ENCODE data around the gene KIF26A. TPM values are rescaled to one million over a fixed set of nuclear protein-coding genes. Genes with fewer than 3 reads are reported as not detected.

Gene KIF26A
- total RNA-seq, 1 experiment from 2014 or later: 3.1 TPM

DNA sequence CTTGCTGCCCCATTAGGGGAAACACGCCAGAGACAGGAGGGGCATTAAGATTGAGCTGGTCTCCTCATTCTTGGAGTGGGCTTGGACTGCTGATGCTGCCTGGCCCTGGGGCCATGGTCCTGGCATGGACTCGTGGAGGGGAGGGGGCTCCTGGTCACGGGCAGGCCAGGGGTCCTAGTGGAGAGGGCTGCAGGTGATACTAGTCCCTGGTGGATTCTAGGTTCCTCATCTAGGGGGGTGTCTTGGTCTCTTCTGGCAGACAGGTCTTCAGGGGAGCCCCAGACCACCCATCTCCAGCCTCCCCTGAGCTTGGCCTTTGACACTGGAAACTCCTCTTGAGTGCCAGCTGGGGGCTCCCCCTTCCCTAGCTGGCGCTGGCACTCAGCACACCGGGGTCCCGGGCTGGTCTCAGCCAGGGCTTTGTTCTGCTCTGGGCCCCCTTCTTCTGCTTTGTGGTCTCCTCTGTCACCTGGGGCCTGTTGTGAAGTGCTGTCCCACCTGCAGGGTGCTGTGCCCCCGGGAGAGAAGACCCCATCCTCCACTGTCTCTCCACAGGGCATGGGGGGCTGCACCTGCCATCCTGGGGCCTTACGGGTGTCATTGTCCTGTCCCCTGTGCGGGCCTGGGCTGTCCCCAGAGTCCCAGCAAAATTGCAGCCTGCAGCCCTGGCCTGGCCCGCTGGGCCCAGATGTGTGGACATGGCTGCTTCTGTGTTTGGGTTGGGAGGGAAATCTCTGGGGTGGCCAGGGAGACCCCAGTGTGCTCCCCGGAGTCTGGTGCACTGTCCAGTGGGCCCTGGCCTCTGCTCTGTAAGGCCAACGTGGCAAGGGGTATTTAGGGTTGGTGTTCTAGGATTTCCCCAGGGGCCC, 2.3 kb downstream of the KIF26A start:
- H3K27ac ChIP-seq (ENCODE audit: low read length): no peak overlapping the region
- H3K9me3 ChIP-seq (ENCODE audit: low read length): no peaks in the 10 kb centered on the region
- peaks cover 5% of the 10 kb centered on the region; the same call in 1 of the 2 replicates for H3K4me1 ChIP-seq (ENCODE audit: insufficient read depth, low read length)
- POLR2A ChIA-PET (ENCODE audit: unreplicated experiment): no interaction called here
- no peaks in the 10 kb centered on the region for H3K79me2 ChIP-seq (ENCODE audit: low read length)
- no peaks in the 10 kb centered on the region for H3F3A ChIP-seq (ENCODE audit: low read length, unreplicated experiment)
- TF ChIP-seq EZH2phosphoT487 (IDR thresholded peaks at IDR 0.05; ENCODE audit: borderline replicate concordance, low read length) (no peak), EZH2 (IDR thresholded peaks at IDR 0.05; ENCODE audit: low read length, unreplicated experiment) (no peak)
- TF ChIP-seq, protein P1, sequence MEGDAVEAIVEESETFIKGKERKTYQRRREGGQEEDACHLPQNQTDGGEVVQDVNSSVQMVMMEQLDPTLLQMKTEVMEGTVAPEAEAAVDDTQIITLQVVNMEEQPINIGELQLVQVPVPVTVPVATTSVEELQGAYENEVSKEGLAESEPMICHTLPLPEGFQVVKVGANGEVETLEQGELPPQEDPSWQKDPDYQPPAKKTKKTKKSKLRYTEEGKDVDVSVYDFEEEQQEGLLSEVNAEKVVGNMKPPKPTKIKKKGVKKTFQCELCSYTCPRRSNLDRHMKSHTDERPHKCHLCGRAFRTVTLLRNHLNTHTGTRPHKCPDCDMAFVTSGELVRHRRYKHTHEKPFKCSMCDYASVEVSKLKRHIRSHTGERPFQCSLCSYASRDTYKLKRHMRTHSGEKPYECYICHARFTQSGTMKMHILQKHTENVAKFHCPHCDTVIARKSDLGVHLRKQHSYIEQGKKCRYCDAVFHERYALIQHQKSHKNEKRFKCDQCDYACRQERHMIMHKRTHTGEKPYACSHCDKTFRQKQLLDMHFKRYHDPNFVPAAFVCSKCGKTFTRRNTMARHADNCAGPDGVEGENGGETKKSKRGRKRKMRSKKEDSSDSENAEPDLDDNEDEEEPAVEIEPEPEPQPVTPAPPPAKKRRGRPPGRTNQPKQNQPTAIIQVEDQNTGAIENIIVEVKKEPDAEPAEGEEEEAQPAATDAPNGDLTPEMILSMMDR (conservative IDR thresholded peaks at IDR 0.05; ENCODE audit: low read depth, low read length): no peak
- H4K20me1 ChIP-seq (ENCODE audit: low read length): no peaks in the 10 kb centered on the region
- CTCF ChIA-PET: no interaction called here
- no peak overlapping the region for H2AFZ ChIP-seq (ENCODE audit: low read length)
- H3K4me3 ChIP-seq (ENCODE audit: low read length): no peak overlapping the region
- no peaks in the 10 kb centered on the region for H3K9me2 ChIP-seq (replicated peaks; ENCODE audit: low read length)
- H3K4me2 ChIP-seq (ENCODE audit: low read length): no peak overlapping the region
- intact Hi-C loops (cut with micrococcal nuclease): no loop called here
- DNase-seq (no peak), ATAC-seq (no peak)
- BruUV-seq (replicated peaks): no TSS peak
- H3K36me3 ChIP-seq (ENCODE audit: low read depth, low read length): no peaks in the 10 kb centered on the region
- no peak overlapping the region for H3K9ac ChIP-seq (ENCODE audit: low read length)
- H3K27me3 ChIP-seq (ENCODE audit: low read length): peaks cover 43% of the 10 kb centered on the region

DNA sequence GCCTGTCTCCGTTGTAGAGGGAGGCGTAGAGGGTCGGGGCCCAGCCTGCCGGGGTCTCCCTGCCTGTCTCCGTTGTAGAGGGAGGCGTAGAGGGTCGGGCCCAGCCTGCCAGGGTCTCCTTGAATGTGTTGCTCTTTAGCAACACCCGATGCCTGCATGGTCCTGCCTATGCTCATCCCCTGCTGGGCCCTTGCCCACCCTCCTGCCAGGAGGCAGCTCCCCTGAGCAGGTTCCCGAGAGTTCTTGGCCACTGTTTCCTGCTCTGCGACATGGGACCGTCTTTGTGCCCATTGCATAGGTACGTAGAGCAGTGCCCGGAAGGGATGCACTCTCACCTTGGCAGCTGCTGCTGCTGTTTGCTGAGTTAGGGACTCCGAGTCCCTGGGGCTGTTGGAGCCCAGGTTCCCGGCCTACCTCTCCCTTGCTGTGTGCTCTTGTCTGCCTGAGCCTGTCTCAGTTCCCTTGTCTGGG, 3.3 kb downstream of the KIF26A start:
- DNase-seq (no peak), ATAC-seq (no peak)
- CTCF ChIA-PET: no interaction called here
- no peak overlapping the region for H3K9ac ChIP-seq (ENCODE audit: low read length)
- H3K4me1 ChIP-seq (ENCODE audit: insufficient read depth, low read length): peaks cover 5% of the 10 kb centered on the region; the same call in 1 of the 2 replicates
- POLR2A ChIA-PET (ENCODE audit: unreplicated experiment): no interaction called here
- H3K27me3 ChIP-seq (ENCODE audit: low read length): peaks cover 35% of the 10 kb centered on the region
- no peak overlapping the region for H3K4me2 ChIP-seq (ENCODE audit: low read length)
- no peak overlapping the region for H3K4me3 ChIP-seq (ENCODE audit: low read length)
- no peaks in the 10 kb centered on the region for H3K36me3 ChIP-seq (ENCODE audit: low read depth, low read length)
- no peaks in the 10 kb centered on the region for H3K9me2 ChIP-seq (replicated peaks; ENCODE audit: low read length)
- no peak overlapping the region for H2AFZ ChIP-seq (ENCODE audit: low read length)
- no TSS peak for BruUV-seq (replicated peaks)
- TF ChIP-seq EZH2phosphoT487 (IDR thresholded peaks at IDR 0.05; ENCODE audit: borderline replicate concordance, low read length): no peak
- intact Hi-C loops (cut with micrococcal nuclease): no loop called here
- no peaks in the 10 kb centered on the region for H3K9me3 ChIP-seq (ENCODE audit: low read length)
- no peaks in the 10 kb centered on the region for H3K79me2 ChIP-seq (ENCODE audit: low read length)
- H3K27ac ChIP-seq (ENCODE audit: low read length): no peak overlapping the region
- H4K20me1 ChIP-seq (ENCODE audit: low read length): no peaks in the 10 kb centered on the region
- no peaks in the 10 kb centered on the region for H3F3A ChIP-seq (ENCODE audit: low read length, unreplicated experiment)

DNA sequence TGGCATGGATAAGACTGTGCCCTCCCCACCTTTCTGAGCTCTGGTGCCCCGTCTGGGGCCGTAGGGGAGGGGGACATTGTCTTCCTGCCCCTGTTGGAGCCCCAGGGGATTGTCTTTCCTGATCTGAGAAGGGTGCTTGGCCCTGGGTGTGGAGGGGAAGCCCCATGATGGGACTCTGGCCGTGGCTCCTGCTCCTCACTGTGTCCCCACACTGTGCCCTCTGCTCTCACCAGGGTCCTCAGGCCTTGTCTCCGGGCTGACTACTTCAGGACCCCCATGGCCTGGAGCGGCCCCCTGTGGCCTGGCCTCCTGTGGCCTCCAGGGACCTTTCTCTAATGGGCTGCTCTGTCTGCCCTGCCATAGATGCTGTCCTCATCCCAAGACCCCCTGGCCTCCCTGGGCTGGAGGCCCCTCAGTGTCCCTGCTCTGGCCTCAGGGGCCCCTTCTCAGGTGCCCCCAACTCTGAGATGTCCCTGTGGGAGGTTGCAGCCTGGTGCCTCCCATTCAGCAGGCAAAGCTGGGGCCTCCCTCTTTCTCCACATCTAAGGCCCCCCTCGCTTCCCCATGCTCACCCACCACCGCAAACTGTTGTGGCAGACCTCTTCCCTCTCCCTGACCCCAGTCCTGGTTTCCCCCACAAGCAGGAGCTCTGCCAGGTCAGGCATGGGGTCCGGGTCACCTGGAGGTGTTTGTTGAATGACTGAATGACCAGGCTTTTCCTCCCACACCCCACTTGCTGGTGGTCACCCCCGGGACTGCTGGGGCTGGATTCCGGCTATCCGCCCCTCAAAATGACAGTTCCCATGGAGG, 4.0 kb downstream of the KIF26A start:
- ATAC-seq (no peak), DNase-seq (no peak)
- no peaks in the 10 kb centered on the region for H3K9me2 ChIP-seq (replicated peaks; ENCODE audit: low read length)
- H2AFZ ChIP-seq (ENCODE audit: low read length): no peak overlapping the region
- no TSS peak for BruUV-seq (replicated peaks)
- no peaks in the 10 kb centered on the region for H3K79me2 ChIP-seq (ENCODE audit: low read length)
- ChIA-PET CTCF (no interaction called here), POLR2A (ENCODE audit: unreplicated experiment) (no interaction called here)
- no peak overlapping the region for H3K4me2 ChIP-seq (ENCODE audit: low read length)
- H3K36me3 ChIP-seq (ENCODE audit: low read depth, low read length): no peaks in the 10 kb centered on the region
- no peak for TF ChIP-seq EZH2 (IDR thresholded peaks at IDR 0.05; ENCODE audit: low read length, unreplicated experiment)
- TF ChIP-seq, protein P1 (conservative IDR thresholded peaks at IDR 0.05; ENCODE audit: low read depth, low read length): no peak
- peaks cover 5% of the 10 kb centered on the region; the same call in 1 of the 2 replicates for H3K4me1 ChIP-seq (ENCODE audit: insufficient read depth, low read length)
- H3K4me3 ChIP-seq (ENCODE audit: low read length): no peak overlapping the region
- no peaks in the 10 kb centered on the region for H3K9me3 ChIP-seq (ENCODE audit: low read length)
- no peak overlapping the region for H3K27ac ChIP-seq (ENCODE audit: low read length)
- no peaks in the 10 kb centered on the region for H4K20me1 ChIP-seq (ENCODE audit: low read length)
- no peaks in the 10 kb centered on the region for H3F3A ChIP-seq (ENCODE audit: low read length, unreplicated experiment)
- intact Hi-C loops (cut with micrococcal nuclease): no loop called here
- H3K9ac ChIP-seq (ENCODE audit: low read length): no peak overlapping the region
- peaks cover 30% of the 10 kb centered on the region for H3K27me3 ChIP-seq (ENCODE audit: low read length)
